Fibroblast of the aortic adventitia (primary cell): ENCODE results near the gene ZFP64. TPM values are rescaled to one million over a fixed set of nuclear protein-coding genes. Genes with fewer than 3 reads are reported as not detected.

Experiments used
- DNase-seq: peaks from one replicate; pipeline ENCODE4 v3.0.0-alpha.2; 2010; ENCODE audit warnings: low read depth
- H3K4me3 ChIP-seq: 2 replicates; pipeline ENCODE4 v1.5.1; 2011; ENCODE audit warnings: low read depth, mild to moderate bottlenecking, control low read depth, low read length, moderate library complexity
- total RNA-seq: library from RNA; depleted of rRNA; stranded (reverse); fragments of >200 nt; gene quantifications from 2 replicates; pipeline ENCODE4 v1.2.3, GENCODE V29; 2012; ENCODE audit warnings: low replicate concordance
- TF ChIP-seq, protein P1 (sequence below): IDR thresholded peaks from 2 replicates; pipeline ENCODE4 v1.5.1; 2011; ENCODE audit warnings: mild to moderate bottlenecking, low read length, control low read depth, inconsistent platforms; ENCODE audit not compliant: insufficient read depth

The ZFP64 gene
- total RNA-seq, 1 donor, result 21.9 TPM

GRCh38 chr20:52175840-52176239 lies 15.7 kb downstream of the ZFP64 start:
- TF ChIP-seq, protein P1, sequence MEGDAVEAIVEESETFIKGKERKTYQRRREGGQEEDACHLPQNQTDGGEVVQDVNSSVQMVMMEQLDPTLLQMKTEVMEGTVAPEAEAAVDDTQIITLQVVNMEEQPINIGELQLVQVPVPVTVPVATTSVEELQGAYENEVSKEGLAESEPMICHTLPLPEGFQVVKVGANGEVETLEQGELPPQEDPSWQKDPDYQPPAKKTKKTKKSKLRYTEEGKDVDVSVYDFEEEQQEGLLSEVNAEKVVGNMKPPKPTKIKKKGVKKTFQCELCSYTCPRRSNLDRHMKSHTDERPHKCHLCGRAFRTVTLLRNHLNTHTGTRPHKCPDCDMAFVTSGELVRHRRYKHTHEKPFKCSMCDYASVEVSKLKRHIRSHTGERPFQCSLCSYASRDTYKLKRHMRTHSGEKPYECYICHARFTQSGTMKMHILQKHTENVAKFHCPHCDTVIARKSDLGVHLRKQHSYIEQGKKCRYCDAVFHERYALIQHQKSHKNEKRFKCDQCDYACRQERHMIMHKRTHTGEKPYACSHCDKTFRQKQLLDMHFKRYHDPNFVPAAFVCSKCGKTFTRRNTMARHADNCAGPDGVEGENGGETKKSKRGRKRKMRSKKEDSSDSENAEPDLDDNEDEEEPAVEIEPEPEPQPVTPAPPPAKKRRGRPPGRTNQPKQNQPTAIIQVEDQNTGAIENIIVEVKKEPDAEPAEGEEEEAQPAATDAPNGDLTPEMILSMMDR, result no peak
- no peak for DNase-seq
- no peak overlapping the region for H3K4me3 ChIP-seq

DNA sequence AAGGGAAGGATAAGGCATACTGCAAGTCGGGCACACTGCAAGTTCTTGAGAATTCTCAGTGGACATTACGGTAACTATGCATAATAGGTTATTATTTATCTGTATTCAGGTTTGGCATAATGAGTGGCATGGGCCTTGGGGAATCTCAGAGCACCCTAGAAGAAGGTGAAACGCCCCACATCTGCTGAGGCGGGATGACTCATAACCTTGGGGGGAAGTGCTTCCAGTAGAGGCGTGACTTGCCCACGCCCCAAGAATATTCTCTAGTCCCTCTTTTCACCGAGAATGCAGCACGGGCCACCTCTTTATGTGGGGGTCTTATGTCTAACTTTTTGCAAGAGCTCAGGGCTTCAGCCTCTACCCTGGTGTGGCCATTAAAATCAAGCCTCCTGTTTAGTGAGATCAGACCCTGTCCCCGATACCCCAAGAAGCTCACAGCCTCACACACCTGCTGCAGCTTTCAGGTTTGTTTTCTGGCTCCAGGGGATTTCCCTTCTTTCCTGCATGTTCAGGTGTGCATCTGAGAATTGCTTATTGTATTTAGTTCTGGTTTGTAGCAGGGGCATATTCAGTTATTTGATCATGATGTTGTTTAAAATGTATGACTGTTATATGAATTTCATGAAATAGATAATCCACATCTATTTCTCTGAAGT lies 19.1 kb downstream of the ZFP64 start:
- TF ChIP-seq, protein P1, result no peak
- H3K4me3 ChIP-seq, result no peak overlapping the region
- no peak for DNase-seq

DNA sequence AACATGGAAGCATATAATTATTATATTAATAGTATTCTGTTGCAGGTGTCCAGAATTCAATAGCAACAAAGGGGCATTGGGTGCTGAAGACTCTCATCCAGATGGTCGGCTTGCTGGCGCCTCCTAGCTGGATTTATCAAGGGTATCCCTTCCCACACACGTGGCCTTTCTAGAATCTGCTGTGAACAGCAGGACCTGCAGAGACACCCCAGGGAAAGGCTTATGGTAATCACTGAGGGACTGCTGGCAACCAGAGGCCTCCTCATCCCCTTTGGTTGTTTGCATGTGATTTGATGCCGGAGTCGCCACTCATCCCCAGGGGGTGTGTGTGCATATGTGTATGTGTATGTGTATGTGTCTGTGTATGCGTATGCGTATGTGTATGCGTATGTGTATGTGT lies 20.6 kb downstream of the ZFP64 start:
- no peak overlapping the region for H3K4me3 ChIP-seq
- TF ChIP-seq, protein P1, result no peak
- no peak for DNase-seq

GRCh38 chr20:52168116-52168515 lies 23.5 kb downstream of the ZFP64 start:
- TF ChIP-seq, protein P1, result no peak
- no peak for DNase-seq
- H3K4me3 ChIP-seq, result no peak overlapping the region

GRCh38 chr20:52167232-52167840 lies 24.2 kb downstream of the ZFP64 start:
- H3K4me3 ChIP-seq, result no peak overlapping the region
- TF ChIP-seq, protein P1, result no peak
- no peak for DNase-seq

DNA sequence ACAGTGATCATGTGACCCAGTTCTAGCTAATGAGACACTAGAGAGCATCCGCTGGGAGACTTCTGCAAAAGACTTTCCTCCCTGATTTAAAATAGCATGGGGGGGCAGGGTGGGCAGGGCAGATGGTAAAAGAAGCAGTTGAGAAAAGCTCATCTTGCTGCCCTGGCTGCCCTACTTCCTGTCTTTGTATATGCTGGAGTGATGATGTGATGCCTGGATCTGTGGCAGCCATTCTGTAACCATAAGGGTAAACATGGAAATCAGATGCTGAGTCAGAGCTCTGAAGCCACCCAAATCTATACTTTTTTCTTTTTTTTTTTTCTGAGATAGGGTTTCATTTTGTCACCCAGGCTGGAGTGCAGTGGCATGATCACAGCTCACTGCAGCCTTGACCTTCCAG lies 25.4 kb downstream of the ZFP64 start:
- DNase-seq, result no peak
- no peak overlapping the region for H3K4me3 ChIP-seq
- TF ChIP-seq, protein P1, result no peak
